HG02678 (cell line): ENCODE results near the gene PACSIN1.

Experiments used
- ATAC-seq: cut with Tn5 transposase; IDR thresholded peaks from one replicate; pipeline ENCODE4 v1.9.1; 2021; ENCODE audit warnings: mild to moderate bottlenecking, moderate library complexity; ENCODE audit not compliant: unreplicated experiment

The PACSIN1 gene

GRCh38 chr6:34578445-34579262, 112.8 kb downstream of the PACSIN1 start:
- ATAC-seq, result no peak

GRCh38 chr6:34580707-34581560, 115.1 kb downstream of the PACSIN1 start:
- ATAC-seq, result no peak

- ATAC-seq, result no peak
Observed at GRCh38 chr6:34581561-34581920, 115.7 kb downstream of the PACSIN1 start.

- ATAC-seq, result no peak
Observed at GRCh38 chr6:34583461-34583860, 117.6 kb downstream of the PACSIN1 start.

- ATAC-seq, result no peak
Observed at GRCh38 chr6:34583861-34584604, 118.2 kb downstream of the PACSIN1 start.

GRCh38 chr6:34584694-34585093, 118.8 kb downstream of the PACSIN1 start:
- ATAC-seq, result no peak
